A673 (cell line): ENCODE results near the gene BUB1B.

Experiments used
- EZH2 ChIP-seq: fragments of 200-600 bp; sonication (generic); IDR thresholded peaks from 2 replicates; pipeline ENCODE4 v1.6.1; 2017; ENCODE audit warnings: borderline replicate concordance, low read depth, mild to moderate bottlenecking, mixed read lengths, antibody characterized with exemption, low read length; ENCODE audit not compliant: poor library complexity, severe bottlenecking
- TF ChIP-seq, protein P1 (sequence below): fragments of 300-800, 200-600 bp; sonication (generic); conservative IDR thresholded peaks from 2 replicates; pipeline ENCODE4 v1.5.1; 2017; ENCODE audit warnings: low read depth, mild to moderate bottlenecking, antibody characterized with exemption, low read length, moderate library complexity, mixed read lengths

DNA sequence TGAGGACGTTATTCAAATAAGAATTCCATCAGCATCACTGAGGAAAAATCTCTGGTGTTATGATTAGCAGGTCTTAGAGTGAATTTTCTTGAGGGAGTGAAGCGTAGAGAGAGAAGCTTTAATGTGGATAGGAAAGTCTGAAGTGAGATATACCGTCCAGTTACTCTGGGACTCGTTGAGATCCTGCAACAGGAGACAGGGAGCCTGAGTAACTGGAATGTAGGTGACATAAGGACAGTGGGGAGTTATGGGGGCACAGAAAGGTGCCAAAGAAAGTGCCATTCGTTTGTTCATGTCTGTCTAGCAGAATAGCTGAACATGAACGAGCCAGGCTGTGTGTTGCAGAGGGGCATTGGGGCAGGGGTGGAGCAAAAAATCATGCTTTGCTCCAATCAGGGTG, 9.4 kb upstream of the BUB1B start:
- TF ChIP-seq EZH2: no peak
- TF ChIP-seq, protein P1, sequence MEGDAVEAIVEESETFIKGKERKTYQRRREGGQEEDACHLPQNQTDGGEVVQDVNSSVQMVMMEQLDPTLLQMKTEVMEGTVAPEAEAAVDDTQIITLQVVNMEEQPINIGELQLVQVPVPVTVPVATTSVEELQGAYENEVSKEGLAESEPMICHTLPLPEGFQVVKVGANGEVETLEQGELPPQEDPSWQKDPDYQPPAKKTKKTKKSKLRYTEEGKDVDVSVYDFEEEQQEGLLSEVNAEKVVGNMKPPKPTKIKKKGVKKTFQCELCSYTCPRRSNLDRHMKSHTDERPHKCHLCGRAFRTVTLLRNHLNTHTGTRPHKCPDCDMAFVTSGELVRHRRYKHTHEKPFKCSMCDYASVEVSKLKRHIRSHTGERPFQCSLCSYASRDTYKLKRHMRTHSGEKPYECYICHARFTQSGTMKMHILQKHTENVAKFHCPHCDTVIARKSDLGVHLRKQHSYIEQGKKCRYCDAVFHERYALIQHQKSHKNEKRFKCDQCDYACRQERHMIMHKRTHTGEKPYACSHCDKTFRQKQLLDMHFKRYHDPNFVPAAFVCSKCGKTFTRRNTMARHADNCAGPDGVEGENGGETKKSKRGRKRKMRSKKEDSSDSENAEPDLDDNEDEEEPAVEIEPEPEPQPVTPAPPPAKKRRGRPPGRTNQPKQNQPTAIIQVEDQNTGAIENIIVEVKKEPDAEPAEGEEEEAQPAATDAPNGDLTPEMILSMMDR: no peak
